Dendritic cell treated with granulocyte-macrophage colony-stimulating factor and Interleukin-4, amounts not matched to agents 40 ng/mL and 50 ng/mL, for 4 days (primary cell): ENCODE measurements around the gene SYNGAP1.

Source experiments
- H3K27ac Mint-ChIP-seq: one replicate; pipeline ENCODE4 v1.8.0; 2022; ENCODE audit warnings: mild to moderate bottlenecking, mixed read lengths
- H3K27me3 Mint-ChIP-seq: one replicate; pipeline ENCODE4 v1.8.0; 2022; ENCODE audit warnings: mild to moderate bottlenecking, mixed read lengths
- H3K36me3 Mint-ChIP-seq: one replicate; pipeline ENCODE4 v1.8.0; 2022; ENCODE audit warnings: low read depth, mixed read lengths
- H3K4me1 Mint-ChIP-seq: one replicate; pipeline ENCODE4 v1.8.0; 2022; ENCODE audit warnings: low read depth, mixed read lengths
- H3K4me3 Mint-ChIP-seq: one replicate; pipeline ENCODE4 v1.8.0; 2022; ENCODE audit warnings: mild to moderate bottlenecking, moderate library complexity, mixed read lengths
- H3K9me3 Mint-ChIP-seq: one replicate; pipeline ENCODE4 v1.8.0; 2022; ENCODE audit warnings: mixed read lengths
- intact Hi-C: fragments of 100-400 bp; cut with micrococcal nuclease; formaldehyde crosslinking; loops from one replicate; pipeline ENCODE4 v1.15.0; 2022

SYNGAP1 gene

DNA sequence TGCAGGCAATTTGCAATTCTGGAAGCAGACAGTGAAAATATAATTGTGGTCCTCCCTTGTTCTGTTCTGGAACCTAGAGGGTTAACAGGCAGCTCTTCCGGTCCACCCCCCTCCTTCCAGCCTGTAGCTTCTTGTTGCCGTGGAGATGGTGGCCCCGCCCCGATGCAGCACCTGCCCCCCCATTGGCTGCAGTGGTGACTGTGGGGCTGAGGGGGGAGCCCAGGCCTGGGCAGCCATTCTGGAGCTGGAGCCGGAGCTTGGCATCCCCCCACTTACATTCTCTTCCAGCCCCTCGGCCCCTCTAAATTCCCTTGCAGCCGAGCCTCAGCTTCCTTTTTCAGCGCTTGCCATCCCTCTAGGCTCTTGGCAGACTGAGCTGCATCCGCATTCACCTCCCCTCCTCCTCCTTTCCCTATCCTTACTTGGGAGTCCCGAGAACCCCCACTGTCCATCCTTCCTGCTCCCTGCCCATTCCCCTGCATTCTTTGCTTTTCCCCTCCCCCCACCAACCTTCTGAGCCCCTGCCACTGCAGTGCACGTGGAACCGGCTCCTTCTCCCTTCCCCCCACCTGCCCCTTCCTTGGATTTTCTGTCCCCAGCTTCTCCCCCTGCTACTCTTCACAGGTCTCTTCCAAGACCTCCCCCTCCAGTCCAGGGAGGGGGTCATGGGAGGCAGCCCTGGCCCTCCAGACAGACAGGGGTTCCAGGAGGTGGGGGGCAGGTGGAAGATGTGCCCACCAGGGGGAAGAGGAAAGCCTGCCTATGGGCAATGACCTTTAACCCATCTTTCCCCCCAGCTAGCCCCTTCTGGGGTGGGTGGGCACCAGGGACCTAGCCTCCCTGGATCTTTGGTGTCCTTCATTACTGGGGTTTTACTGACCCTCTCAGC, 11.4 kb downstream of the SYNGAP1 start:
- H3K4me3 Mint-ChIP-seq, result peak overlapping the region; percentile 41
- no peak overlapping the region for H3K27ac Mint-ChIP-seq
- intact Hi-C loops, result no loop called here
- H3K27me3 Mint-ChIP-seq, result peaks cover 43% of the 10 kb centered on the region
- H3K9me3 Mint-ChIP-seq, result no peaks in the 10 kb centered on the region
- peaks cover 64% of the 10 kb centered on the region for H3K4me1 Mint-ChIP-seq
- peaks cover 6% of the 10 kb centered on the region for H3K36me3 Mint-ChIP-seq

DNA sequence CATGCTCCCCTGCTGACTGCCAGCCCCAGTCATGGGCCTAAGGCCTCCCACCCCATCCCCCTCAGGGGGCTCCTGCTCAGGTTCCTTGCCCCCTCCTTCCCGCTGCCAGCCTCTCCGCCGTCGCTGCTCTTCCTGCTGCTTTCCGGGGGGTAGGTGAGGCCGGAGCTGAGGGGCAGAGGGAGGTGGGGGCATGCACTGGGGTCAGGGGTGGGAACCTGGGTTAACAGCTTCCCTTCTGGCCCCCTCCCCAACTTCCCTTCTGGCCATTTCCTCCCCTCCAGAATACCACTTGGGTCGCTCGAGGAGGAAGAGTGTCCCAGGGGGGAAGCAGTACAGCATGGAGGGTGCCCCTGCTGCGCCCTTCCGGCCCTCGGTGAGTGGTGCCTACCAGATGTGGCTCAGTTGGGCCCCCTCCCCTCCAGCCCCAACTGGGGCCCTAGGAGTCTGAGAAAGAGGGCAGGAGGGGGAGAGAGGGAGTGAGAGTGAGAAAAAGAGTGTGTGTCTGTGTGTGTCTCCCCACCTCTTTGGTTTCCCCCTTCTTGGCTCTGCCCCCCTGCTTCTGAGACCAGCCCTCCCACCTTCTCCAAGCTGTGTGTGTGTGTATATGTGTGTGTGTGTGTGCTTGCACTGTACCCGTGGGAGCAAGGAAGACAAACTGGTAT, 12.1 kb downstream of the SYNGAP1 start:
- Mint-ChIP-seq H3K27me3 (peaks cover 42% of the 10 kb centered on the region), H3K27ac (peak overlapping the region; percentile 9), H3K4me1 (peaks cover 58% of the 10 kb centered on the region), H3K9me3 (no peaks in the 10 kb centered on the region), H3K36me3 (peaks cover 10% of the 10 kb centered on the region), H3K4me3 (peak overlapping the region; percentile 25)
- intact Hi-C loops, result no loop called here

DNA sequence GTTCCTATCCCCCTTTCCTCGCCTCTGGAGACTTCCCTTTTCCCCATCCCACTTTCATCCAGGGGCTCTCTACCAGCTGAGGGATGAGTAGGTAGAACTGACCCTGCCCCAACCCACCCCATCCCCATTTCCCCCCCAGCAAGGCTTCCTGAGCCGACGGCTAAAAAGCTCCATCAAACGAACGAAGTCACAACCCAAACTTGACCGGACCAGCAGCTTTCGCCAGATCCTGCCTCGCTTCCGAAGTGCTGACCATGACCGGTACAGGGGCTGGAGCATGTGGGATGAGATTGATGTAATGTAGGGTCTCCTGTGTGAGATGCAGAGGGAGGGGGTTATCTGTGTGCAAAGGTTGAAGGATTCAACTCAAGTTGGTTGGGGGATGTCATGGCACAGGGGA, 12.7 kb downstream of the SYNGAP1 start:
- Mint-ChIP-seq H3K4me3 (peak overlapping the region; percentile 25), H3K36me3 (peaks cover 15% of the 10 kb centered on the region), H3K4me1 (peaks cover 52% of the 10 kb centered on the region), H3K27me3 (peaks cover 37% of the 10 kb centered on the region), H3K9me3 (no peaks in the 10 kb centered on the region), H3K27ac (peak overlapping the region; percentile 9)
- intact Hi-C loops, result no loop called here

DNA sequence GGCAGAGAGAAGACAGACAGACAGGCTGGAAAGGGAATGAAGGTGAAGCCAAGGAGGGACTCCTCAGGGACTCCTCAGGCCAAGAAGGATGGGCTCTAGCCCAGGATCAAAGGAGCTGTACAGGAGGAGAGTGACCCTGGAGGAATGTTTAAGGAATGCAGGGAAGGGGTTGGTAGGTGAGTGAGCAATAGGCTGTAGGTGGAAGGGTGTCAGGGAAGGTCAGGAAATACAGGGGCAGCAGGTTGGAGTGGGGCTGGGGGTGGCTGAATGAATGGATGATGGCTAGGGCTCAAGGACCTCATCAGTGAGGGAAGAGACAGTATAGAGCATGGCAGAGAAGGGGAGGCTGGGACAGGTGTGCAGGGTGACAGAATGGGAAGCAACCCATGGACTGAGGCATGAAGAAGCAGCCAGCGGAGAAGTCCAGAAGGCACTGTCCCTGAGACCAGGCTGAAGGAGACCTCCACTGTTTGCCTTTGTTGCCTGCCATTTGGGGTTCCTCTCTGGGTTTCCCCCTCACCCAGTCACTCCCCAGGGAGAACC, 13.2 kb downstream of the SYNGAP1 start:
- Mint-ChIP-seq H3K27me3 (peaks cover 36% of the 10 kb centered on the region), H3K27ac (no peak overlapping the region)
- intact Hi-C loops, result no loop called here

DNA sequence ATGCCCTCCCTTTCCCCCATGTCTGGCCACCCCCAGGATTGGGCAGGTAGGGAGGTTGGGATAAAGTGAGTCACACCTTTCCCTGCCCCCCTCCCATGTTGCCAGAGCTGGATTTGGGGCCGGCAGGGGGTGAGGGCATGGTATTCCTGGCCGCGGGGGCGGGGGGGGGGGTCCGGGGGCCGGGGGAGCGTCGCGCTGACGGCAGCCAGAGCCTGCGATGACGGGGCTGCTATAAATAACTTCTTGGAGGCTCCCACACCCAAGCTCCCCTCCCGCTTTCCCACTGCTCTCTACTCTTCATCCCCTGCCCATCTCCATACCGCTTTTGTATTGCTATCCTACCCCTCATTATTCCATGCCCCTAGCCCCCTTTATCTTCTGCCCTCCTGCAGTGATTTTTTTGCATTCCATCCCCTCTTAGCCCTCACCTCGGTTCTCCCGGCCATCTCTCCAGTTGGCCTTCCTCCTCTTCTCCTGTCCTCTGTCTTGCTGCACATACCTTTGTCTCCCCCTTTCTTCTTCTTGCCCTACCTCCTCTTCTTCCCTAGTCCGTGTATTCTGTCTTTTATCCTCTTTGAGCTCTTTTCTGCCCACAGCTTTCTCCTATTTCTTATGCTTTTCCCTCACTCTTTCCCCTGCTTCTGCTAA, 13.8 kb downstream of the SYNGAP1 start:
- H3K4me1 Mint-ChIP-seq, result peaks cover 45% of the 10 kb centered on the region
- no peak overlapping the region for H3K27ac Mint-ChIP-seq
- peaks cover 25% of the 10 kb centered on the region for H3K36me3 Mint-ChIP-seq
- H3K9me3 Mint-ChIP-seq, result no peaks in the 10 kb centered on the region
- H3K4me3 Mint-ChIP-seq, result no peak overlapping the region
- H3K27me3 Mint-ChIP-seq, result peaks cover 30% of the 10 kb centered on the region
- intact Hi-C loops, result no loop called here

More for the DNA sequence above, 13.2 kb downstream of the SYNGAP1 start:
- H3K9me3 Mint-ChIP-seq, result no peaks in the 10 kb centered on the region
- H3K4me1 Mint-ChIP-seq, result peaks cover 51% of the 10 kb centered on the region
- peaks cover 19% of the 10 kb centered on the region for H3K36me3 Mint-ChIP-seq
- H3K4me3 Mint-ChIP-seq, result no peak overlapping the region

DNA sequence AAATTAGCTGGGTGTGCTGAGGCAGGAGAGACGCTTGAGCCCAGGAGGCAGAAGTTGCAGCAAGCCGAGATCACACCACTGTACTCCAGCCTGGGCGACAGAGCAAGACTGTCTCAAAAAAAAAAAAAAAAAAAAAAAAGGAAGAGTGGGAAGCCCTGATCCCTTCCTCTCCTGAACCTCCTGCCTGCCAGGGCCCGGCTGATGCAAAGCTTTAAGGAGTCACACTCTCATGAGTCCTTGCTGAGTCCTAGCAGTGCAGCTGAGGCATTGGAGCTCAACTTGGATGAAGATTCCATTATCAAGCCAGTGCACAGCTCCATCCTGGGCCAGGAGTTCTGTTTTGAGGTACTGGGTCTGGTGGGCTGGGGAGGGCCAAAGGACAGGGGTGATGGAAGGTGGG, 15.1 kb downstream of the SYNGAP1 start:
- H3K9me3 Mint-ChIP-seq, result no peaks in the 10 kb centered on the region
- H3K36me3 Mint-ChIP-seq, result peaks cover 27% of the 10 kb centered on the region
- peaks cover 25% of the 10 kb centered on the region for H3K27me3 Mint-ChIP-seq
- intact Hi-C loops, result no loop called here
- no peak overlapping the region for H3K4me3 Mint-ChIP-seq
- H3K27ac Mint-ChIP-seq, result no peak overlapping the region
- H3K4me1 Mint-ChIP-seq, result peaks cover 33% of the 10 kb centered on the region

DNA sequence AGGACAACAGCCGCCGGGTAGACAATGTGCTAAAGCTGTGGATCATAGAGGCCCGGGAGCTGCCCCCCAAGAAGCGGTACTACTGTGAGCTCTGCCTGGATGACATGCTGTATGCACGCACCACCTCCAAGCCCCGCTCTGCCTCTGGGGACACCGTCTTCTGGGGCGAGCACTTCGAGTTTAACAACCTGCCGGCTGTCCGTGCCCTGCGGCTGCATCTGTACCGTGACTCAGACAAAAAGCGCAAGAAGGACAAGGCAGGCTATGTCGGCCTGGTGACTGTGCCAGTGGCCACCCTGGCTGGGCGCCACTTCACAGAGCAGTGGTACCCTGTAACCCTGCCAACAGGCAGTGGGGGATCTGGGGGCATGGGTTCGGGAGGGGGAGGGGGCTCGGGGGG, 17.8 kb downstream of the SYNGAP1 start:
- peaks cover 15% of the 10 kb centered on the region for H3K4me1 Mint-ChIP-seq
- H3K36me3 Mint-ChIP-seq, result peaks cover 35% of the 10 kb centered on the region
- intact Hi-C loops, result no loop called here
- H3K27me3 Mint-ChIP-seq, result peaks cover 10% of the 10 kb centered on the region
- no peak overlapping the region for H3K27ac Mint-ChIP-seq
- H3K9me3 Mint-ChIP-seq, result no peaks in the 10 kb centered on the region
- no peak overlapping the region for H3K4me3 Mint-ChIP-seq

DNA sequence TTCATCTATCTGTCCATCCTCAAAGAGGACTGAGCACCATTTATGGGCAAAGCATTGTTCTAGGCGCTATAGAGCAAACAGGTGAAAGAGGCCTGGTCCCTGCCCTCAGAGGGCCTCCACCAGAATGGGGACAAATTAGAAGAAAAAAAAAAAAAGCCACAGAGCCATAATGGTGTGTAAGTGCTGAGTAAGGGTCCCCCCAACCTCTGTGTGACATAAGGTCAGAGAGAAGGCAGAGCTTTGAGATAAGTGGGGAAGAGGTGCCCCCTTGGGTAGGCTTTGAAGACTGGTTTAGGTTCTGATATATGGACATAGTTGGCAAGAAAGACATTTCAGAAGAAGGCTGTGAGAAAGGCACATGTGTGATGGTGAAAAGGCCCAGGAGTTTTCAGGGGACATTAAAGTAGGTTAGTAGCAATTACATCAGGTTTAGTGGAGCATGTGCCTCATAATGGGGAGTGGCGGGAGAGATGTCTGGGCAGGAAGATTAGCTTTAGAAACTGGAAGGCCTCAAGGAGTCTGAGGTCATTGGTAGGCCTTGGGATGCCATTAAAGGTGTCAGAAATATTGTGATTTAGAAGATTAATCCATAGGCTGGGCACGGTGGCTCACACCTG, 19.2 kb downstream of the SYNGAP1 start:
- H3K27me3 Mint-ChIP-seq, result no peaks in the 10 kb centered on the region

DNA sequence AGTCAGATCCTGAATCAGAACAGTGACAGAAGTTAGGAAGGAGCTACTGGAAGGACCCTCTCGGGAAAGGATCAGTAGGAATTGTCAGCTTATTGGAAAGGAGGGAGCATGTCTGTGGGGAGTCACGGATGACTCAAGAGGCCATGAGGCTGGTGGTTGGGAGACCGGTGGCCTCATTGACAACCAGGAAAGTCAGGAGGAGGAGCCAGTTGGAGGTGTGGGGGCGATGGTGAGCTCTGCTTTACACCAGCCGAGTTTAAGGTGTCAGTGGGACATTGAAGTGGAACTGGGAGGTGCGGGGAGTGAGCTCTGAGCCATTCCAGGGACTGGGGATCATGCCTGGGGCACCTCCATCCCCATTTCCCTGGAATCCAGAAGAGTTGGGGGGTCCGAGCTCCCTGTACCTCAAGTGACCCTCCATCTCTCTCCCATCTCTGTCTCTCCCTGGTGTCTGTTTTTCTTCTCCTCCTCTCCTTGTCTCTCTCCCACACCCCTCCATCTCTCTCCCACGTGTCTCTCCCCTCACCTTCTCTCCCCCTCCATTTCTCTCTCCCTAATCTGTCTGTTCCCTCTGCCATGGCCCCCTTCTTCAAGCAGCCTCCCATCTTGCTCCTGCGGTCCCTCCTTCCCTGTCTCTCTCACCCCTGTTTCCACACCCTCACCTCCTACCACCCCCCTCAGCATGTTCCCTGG, 20.2 kb downstream of the SYNGAP1 start:
- Mint-ChIP-seq H3K4me3 (no peak overlapping the region), H3K27ac (no peak overlapping the region), H3K36me3 (peaks cover 41% of the 10 kb centered on the region), H3K4me1 (peaks cover 10% of the 10 kb centered on the region), H3K27me3 (no peaks in the 10 kb centered on the region), H3K9me3 (no peaks in the 10 kb centered on the region)
- intact Hi-C loops, result no loop called here

More for the DNA sequence above, 19.2 kb downstream of the SYNGAP1 start:
- Mint-ChIP-seq H3K4me1 (peaks cover 2% of the 10 kb centered on the region), H3K9me3 (no peaks in the 10 kb centered on the region), H3K36me3 (peaks cover 42% of the 10 kb centered on the region), H3K4me3 (no peak overlapping the region), H3K27ac (no peak overlapping the region)
- intact Hi-C loops, result no loop called here

DNA sequence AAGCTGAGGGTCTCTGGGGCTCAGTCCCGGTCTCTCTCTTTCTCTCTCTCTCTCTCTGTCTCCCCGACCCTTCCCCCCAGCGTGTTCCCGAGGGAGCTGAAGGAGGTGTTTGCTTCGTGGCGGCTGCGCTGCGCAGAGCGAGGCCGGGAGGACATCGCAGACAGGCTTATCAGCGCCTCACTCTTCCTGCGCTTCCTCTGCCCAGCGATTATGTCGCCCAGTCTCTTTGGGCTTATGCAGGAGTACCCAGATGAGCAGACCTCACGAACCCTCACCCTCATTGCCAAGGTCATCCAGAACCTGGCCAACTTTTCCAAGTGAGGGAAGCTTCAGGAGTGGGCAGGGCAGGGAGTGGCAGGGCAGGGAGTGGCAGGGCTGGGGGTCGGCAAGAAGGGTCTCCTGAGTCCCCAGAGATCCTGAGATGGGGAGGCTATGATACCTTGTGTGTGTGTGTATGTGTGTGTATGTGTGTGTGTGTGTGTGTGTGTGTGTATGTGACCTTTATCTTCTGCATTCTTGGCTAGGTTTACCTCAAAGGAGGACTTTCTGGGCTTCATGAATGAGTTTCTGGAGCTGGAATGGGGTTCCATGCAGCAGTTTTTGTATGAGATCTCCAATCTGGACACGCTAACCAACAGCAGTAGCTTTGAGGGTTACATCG, 20.9 kb downstream of the SYNGAP1 start:
- Mint-ChIP-seq H3K4me3 (no peak overlapping the region), H3K36me3 (peaks cover 37% of the 10 kb centered on the region), H3K27ac (no peak overlapping the region), H3K9me3 (no peaks in the 10 kb centered on the region), H3K27me3 (no peaks in the 10 kb centered on the region), H3K4me1 (peaks cover 12% of the 10 kb centered on the region)
- intact Hi-C loops, result no loop called here

DNA sequence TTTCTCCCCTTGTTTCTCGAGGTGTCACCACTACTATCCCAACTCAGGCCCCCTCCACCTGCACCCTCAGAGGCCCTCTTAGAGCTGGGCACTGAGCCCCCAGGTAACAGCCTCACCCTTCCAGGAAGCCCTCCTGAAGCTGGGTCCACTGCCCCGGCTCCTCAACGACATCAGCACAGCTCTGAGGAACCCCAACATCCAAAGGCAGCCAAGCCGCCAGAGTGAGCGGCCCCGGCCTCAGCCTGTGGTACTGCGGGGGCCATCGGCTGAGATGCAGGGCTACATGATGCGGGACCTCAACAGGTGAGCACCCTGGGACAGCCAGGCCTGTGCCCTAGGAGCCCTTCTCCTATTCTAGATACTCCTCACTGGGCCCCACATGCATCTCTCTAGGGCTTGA, 21.6 kb downstream of the SYNGAP1 start:
- Mint-ChIP-seq H3K4me1 (peaks cover 19% of the 10 kb centered on the region), H3K4me3 (no peak overlapping the region), H3K27me3 (no peaks in the 10 kb centered on the region), H3K9me3 (no peaks in the 10 kb centered on the region), H3K27ac (no peak overlapping the region), H3K36me3 (peaks cover 41% of the 10 kb centered on the region)
- intact Hi-C loops, result no loop called here

DNA sequence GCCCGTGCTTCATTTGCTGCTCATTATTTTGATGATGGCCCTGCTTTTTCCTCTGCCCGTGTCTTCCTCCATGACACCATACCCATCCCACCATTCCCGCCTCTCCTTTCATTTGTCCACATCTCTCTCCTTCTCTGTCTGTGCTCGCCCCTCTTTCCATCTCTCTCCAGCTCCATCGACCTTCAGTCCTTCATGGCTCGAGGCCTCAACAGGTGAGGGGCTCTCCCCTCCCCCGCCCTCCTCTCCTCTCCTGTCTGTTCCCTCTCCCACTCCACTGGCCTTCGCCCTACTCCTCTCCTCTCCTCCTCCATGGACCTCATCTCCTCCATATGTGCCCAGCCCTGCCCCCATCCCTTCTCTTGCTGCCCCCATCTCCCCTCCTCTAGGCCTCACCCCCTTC, 22.4 kb downstream of the SYNGAP1 start:
- Mint-ChIP-seq H3K27ac (no peak overlapping the region), H3K4me3 (no peak overlapping the region), H3K36me3 (peaks cover 42% of the 10 kb centered on the region)

DNA sequence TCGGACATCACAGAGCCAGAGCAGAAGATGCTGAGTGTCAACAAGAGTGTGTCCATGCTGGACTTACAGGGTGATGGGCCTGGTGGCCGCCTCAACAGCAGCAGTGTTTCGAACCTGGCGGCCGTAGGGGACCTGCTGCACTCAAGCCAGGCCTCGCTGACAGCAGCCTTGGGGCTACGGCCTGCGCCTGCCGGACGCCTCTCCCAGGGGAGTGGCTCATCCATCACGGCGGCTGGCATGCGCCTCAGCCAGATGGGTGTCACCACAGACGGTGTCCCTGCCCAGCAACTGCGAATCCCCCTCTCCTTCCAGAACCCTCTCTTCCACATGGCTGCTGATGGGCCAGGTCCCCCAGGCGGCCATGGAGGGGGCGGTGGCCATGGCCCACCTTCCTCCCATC, 23.2 kb downstream of the SYNGAP1 start:
- Mint-ChIP-seq H3K27ac (no peak overlapping the region), H3K4me1 (peaks cover 33% of the 10 kb centered on the region), H3K9me3 (no peaks in the 10 kb centered on the region), H3K27me3 (no peaks in the 10 kb centered on the region), H3K36me3 (peaks cover 44% of the 10 kb centered on the region), H3K4me3 (no peak overlapping the region)
- intact Hi-C loops, result no loop called here

More for the DNA sequence above, 22.4 kb downstream of the SYNGAP1 start:
- H3K27me3 Mint-ChIP-seq, result no peaks in the 10 kb centered on the region
- H3K9me3 Mint-ChIP-seq, result no peaks in the 10 kb centered on the region
- H3K4me1 Mint-ChIP-seq, result peaks cover 27% of the 10 kb centered on the region
- intact Hi-C loops, result no loop called here
